Karpas-422 (cell line): ENCODE measurements around the gene CCNY. TPM values are rescaled to one million over a fixed set of nuclear protein-coding genes. Genes with fewer than 3 reads are reported as not detected.

ENCODE experiments used
- DNase-seq: peaks from one replicate; pipeline ENCODE4 v3.0.0-alpha.2; 2015
- H2AFZ ChIP-seq: fragments of 200-600 bp; sonication (generic); 2 replicates; pipeline ENCODE4 v1.6.1; 2014; ENCODE audit warnings: antibody characterized with exemption, low read length, mixed read lengths
- H3K27ac ChIP-seq: fragments of 200-600 bp; sonication (generic); 2 replicates; pipeline ENCODE4 v1.5.1; 2014; ENCODE audit warnings: mild to moderate bottlenecking, low read length, moderate library complexity
- H3K27me3 ChIP-seq: fragments of 200-600 bp; sonication (generic); 2 replicates; pipeline ENCODE4 v1.6.1; 2014; ENCODE audit warnings: low read length, mixed read lengths
- H3K36me3 ChIP-seq: fragments of 200-600 bp; sonication (generic); 2 replicates; pipeline ENCODE4 v1.6.1; 2014; ENCODE audit warnings: low read length, mixed read lengths; ENCODE audit not compliant: insufficient read depth
- H3K4me1 ChIP-seq: fragments of 200-600 bp; sonication (generic); 2 replicates; pipeline ENCODE4 v1.6.1; 2014; ENCODE audit warnings: mild to moderate bottlenecking, low read length, mixed read lengths
- H3K4me2 ChIP-seq: fragments of 200-600 bp; sonication (generic); 2 replicates; pipeline ENCODE4 v1.6.1; 2014; ENCODE audit warnings: low read length, low read depth, mild to moderate bottlenecking; ENCODE audit not compliant: poor library complexity, severe bottlenecking
- H3K4me3 ChIP-seq: fragments of 200-600 bp; sonication (generic); 2 replicates; pipeline ENCODE4 v1.5.1; 2014; ENCODE audit warnings: mild to moderate bottlenecking, antibody characterized with exemption, low read length, mixed read lengths
- H3K79me2 ChIP-seq: fragments of 200-600 bp; sonication (generic); 2 replicates; pipeline ENCODE4 v1.6.1; 2014; ENCODE audit warnings: mild to moderate bottlenecking, low read length, mixed read lengths
- H3K9ac ChIP-seq: fragments of 200-600 bp; sonication (generic); 2 replicates; pipeline ENCODE4 v1.6.0; 2014; ENCODE audit warnings: low read length
- H3K9me2 ChIP-seq: fragments of 200-600 bp; sonication (generic), shearing (Covaris generic); replicated peaks from 2 replicates; pipeline ENCODE4 v1.6.0; 2014; ENCODE audit warnings: mild to moderate bottlenecking, low read length, moderate library complexity; ENCODE audit not compliant: insufficient read depth
- H3K9me3 ChIP-seq: fragments of 300-700, 200-600 bp; sonication (generic); 2 replicates; pipeline ENCODE4 v1.6.1; 2014; ENCODE audit warnings: low read length, mixed read lengths
- H4K20me1 ChIP-seq: fragments of 200-600 bp; sonication (generic); 2 replicates; pipeline ENCODE4 v1.6.1; 2014; ENCODE audit warnings: mild to moderate bottlenecking, antibody characterized with exemption, low read length, low read depth; ENCODE audit not compliant: insufficient read depth
- total RNA-seq: library from RNA; depleted of rRNA; stranded (reverse); fragments of >200 nt; shearing (Covaris generic); gene quantifications from 2 replicates; pipeline ENCODE4 v1.2.3, GENCODE V29; 2014; ENCODE audit warnings: low replicate concordance

Gene CCNY
- total RNA-seq, 1 experiment from 2014 or later: 19.4 TPM

DNA sequence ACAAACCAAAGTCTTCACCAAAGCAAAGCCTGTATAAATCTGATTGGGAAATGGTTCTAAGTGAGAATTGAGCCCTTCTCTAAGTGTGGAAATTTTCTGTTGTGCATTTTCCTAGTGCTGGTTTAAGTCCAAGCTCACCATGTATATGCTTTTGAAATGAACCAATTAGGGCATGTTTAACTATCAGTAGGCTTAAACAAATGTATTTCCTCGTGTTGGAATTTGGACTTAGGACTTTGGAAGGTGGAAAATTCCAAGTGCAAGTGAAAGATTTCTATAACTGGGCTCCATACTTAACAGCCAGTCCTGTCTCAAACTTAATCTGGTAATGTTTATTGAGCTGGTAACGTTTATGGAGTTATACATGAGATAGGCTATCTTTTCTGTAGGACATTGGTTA lies 28.5 kb downstream of the CCNY start:
- Histone ChIP-seq H3K9ac (no peak overlapping the region), H3K27me3 (no peaks in the 10 kb centered on the region), H3K4me1 (peaks cover 9% of the 10 kb centered on the region), H4K20me1 (peaks cover 64% of the 10 kb centered on the region), H3K27ac (no peak overlapping the region), H2AFZ (no peak overlapping the region), H3K4me3 (no peak overlapping the region), H3K4me2 (no peak overlapping the region), H3K9me3 (no peaks in the 10 kb centered on the region), H3K36me3 (no peaks in the 10 kb centered on the region), H3K9me2 (no peaks in the 10 kb centered on the region), H3K79me2 (peaks cover 19% of the 10 kb centered on the region; the same call in 1 of the 2 replicates)
- DNase-seq: no peak

DNA sequence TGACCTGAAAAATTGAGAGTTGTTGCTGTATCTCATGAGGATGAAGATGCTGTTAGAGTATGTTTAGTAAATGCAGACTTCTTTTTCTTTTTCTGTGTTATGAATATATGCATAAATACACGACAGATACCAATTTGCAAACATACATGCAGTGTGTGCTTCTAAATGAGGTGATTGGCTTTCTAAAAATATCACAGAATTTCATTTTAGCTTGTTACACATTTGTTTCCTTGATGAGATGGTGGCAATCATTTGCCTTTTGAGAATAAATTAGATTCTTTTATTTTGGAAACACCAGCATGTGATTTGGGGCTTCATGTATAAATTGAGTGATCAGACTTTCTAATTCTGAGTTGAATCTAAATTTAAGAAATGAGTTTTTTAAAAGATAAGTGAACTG lies 29.7 kb downstream of the CCNY start:
- no peak overlapping the region for H3K27ac ChIP-seq
- no peak overlapping the region for H3K4me3 ChIP-seq
- H3K4me2 ChIP-seq: no peak overlapping the region
- no peaks in the 10 kb centered on the region for H3K9me3 ChIP-seq
- peaks cover 19% of the 10 kb centered on the region; the same call in 1 of the 2 replicates for H3K79me2 ChIP-seq
- no peaks in the 10 kb centered on the region for H3K36me3 ChIP-seq
- H4K20me1 ChIP-seq: peaks cover 63% of the 10 kb centered on the region
- no peak overlapping the region for H3K9ac ChIP-seq
- H2AFZ ChIP-seq: no peak overlapping the region
- H3K27me3 ChIP-seq: no peaks in the 10 kb centered on the region
- no peak for DNase-seq
- H3K4me1 ChIP-seq: peaks cover 9% of the 10 kb centered on the region
- H3K9me2 ChIP-seq: no peaks in the 10 kb centered on the region

- peaks cover 9% of the 10 kb centered on the region for H3K4me1 ChIP-seq
- H3K4me3 ChIP-seq: no peak overlapping the region
- DNase-seq: no peak
- no peak overlapping the region for H2AFZ ChIP-seq
- no peaks in the 10 kb centered on the region for H3K9me2 ChIP-seq
- H3K9ac ChIP-seq: no peak overlapping the region
- H3K36me3 ChIP-seq: no peaks in the 10 kb centered on the region
- H3K79me2 ChIP-seq: peaks cover 19% of the 10 kb centered on the region; the same call in 1 of the 2 replicates
- H3K27me3 ChIP-seq: no peaks in the 10 kb centered on the region
- H4K20me1 ChIP-seq: peaks cover 64% of the 10 kb centered on the region
- no peak overlapping the region for H3K27ac ChIP-seq
- H3K4me2 ChIP-seq: no peak overlapping the region
- H3K9me3 ChIP-seq: no peaks in the 10 kb centered on the region
Measured at GRCh38 chr10:35367107-35367859, 31.0 kb downstream of the CCNY start.

DNA sequence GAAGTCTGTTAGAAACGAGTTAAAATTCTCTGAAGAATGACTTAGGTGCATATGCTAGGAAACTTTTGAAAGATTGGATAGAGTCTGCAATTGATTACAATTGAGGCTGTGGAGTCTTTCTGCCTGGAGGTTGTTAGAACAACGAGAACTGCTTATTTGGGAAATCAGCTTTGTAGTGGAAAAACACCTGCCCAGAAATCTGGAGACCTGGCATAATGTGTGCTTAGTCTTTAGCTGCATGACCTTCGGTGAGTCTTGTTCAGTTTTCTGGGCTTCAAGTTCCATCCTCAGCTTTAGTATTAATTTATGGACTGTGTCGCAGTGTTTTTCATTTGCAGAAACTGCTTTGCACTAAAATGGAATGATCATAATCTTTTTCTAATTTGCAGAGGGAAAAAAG lies 31.7 kb downstream of the CCNY start:
- H3K4me2 ChIP-seq: no peak overlapping the region
- H3K27ac ChIP-seq: no peak overlapping the region
- H3K79me2 ChIP-seq: peaks cover 19% of the 10 kb centered on the region; the same call in 1 of the 2 replicates
- H2AFZ ChIP-seq: no peak overlapping the region
- no peak for DNase-seq
- H3K9ac ChIP-seq: no peak overlapping the region
- peaks cover 71% of the 10 kb centered on the region for H4K20me1 ChIP-seq
- no peaks in the 10 kb centered on the region for H3K9me3 ChIP-seq
- H3K27me3 ChIP-seq: no peaks in the 10 kb centered on the region
- H3K4me1 ChIP-seq: peaks cover 9% of the 10 kb centered on the region
- no peak overlapping the region for H3K4me3 ChIP-seq
- no peaks in the 10 kb centered on the region for H3K9me2 ChIP-seq
- H3K36me3 ChIP-seq: no peaks in the 10 kb centered on the region

DNA sequence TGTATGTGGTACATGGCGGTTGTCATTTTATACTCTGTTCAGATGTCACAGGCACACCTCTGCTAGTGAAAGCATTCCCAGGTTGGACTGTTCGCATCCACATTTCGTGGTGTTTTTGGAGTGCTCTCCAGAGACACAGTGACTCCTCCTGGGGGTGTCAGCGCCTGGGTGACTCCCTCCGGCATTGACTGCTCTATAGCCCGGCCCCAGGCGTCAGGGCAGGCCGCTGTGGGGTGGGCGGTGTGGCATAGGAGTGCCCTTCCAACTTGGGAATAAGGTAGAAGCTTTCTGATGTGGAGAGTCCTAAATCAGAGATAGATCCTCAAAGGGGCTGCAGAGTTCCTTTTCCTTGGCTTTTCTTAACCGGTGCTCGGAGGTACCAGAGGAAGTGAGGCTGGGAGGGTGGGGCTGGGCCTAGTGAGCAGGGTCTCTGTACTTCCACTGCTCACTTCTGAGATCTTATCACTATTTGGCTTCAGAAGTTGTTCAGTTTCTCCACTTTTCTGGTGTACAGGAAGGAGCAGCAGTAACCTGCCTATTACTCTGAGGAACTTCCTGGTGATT lies 32.3 kb downstream of the CCNY start:
- H3K4me2 ChIP-seq: no peak overlapping the region
- H2AFZ ChIP-seq: no peak overlapping the region
- H3K9ac ChIP-seq: no peak overlapping the region
- no peaks in the 10 kb centered on the region for H3K9me3 ChIP-seq
- no peaks in the 10 kb centered on the region for H3K9me2 ChIP-seq
- no peaks in the 10 kb centered on the region for H3K36me3 ChIP-seq
- H3K27me3 ChIP-seq: no peaks in the 10 kb centered on the region
- no peak for DNase-seq
- peaks cover 9% of the 10 kb centered on the region for H3K4me1 ChIP-seq
- H3K79me2 ChIP-seq: peaks cover 19% of the 10 kb centered on the region; the same call in 1 of the 2 replicates
- H4K20me1 ChIP-seq: peaks cover 77% of the 10 kb centered on the region
- no peak overlapping the region for H3K4me3 ChIP-seq
- H3K27ac ChIP-seq: no peak overlapping the region

GRCh38 chr10:35369049-35369611 lies 32.8 kb downstream of the CCNY start:
- Histone ChIP-seq H3K36me3 (no peaks in the 10 kb centered on the region), H3K4me2 (no peak overlapping the region), H4K20me1 (peaks cover 82% of the 10 kb centered on the region), H3K9me3 (no peaks in the 10 kb centered on the region), H3K9me2 (no peaks in the 10 kb centered on the region), H3K79me2 (peaks cover 18% of the 10 kb centered on the region; the same call in 1 of the 2 replicates), H3K27ac (no peak overlapping the region), H3K27me3 (no peaks in the 10 kb centered on the region), H2AFZ (no peak overlapping the region), H3K4me3 (no peak overlapping the region), H3K9ac (no peak overlapping the region), H3K4me1 (peaks cover 9% of the 10 kb centered on the region)
- no peak for DNase-seq

DNA sequence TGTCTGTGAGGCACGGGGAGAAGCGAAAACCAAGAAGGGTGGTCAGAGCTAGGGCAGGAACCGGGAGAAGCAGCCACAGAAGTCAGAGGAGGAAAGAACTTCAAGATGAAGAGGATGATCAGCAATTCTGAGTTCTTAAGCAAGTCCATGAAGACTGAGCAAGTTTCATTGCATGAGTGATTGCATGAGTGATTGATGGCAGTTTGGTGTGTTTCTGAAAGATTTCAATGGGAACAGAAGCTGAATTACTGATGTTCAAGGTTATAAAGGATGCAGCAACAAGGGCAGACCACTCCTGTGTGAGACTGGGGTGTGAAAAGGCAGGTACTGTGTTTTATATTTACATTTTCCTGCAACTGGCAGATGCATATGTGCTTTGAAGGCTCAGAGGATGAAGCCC lies 35.4 kb downstream of the CCNY start:
- Histone ChIP-seq H3K4me2 (no peak overlapping the region), H3K9me2 (no peaks in the 10 kb centered on the region), H3K9ac (no peak overlapping the region), H3K9me3 (no peaks in the 10 kb centered on the region), H4K20me1 (peaks cover 83% of the 10 kb centered on the region), H3K4me3 (no peak overlapping the region), H3K79me2 (peaks cover 18% of the 10 kb centered on the region; the same call in 1 of the 2 replicates), H3K36me3 (no peaks in the 10 kb centered on the region), H3K27me3 (no peaks in the 10 kb centered on the region), H2AFZ (no peak overlapping the region), H3K27ac (no peak overlapping the region), H3K4me1 (peaks cover 9% of the 10 kb centered on the region)
- no peak for DNase-seq

DNA sequence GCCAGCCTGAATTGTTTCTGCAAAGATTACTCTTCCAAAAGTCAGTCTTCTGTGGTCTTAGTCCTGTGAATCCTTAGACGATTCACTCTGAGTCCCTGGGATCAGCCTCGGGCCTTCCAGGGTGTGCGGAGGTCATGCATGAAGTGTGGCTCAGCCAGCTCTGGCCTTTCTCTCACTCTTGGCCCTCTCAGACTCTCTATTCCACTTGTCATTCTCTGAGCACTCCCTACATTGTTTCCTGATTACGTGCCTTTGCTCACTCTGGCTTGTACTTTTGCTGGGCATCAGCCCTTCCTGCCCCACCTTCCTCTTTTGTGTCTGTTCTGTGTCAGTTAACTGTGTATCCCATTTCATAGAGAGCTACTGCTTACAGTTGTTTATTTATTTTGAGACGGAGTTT lies 36.0 kb downstream of the CCNY start:
- peaks cover 82% of the 10 kb centered on the region for H4K20me1 ChIP-seq
- H3K27me3 ChIP-seq: no peaks in the 10 kb centered on the region

More for the DNA sequence above, 36.0 kb downstream of the CCNY start:
- Histone ChIP-seq H3K9me3 (no peaks in the 10 kb centered on the region), H3K4me1 (peaks cover 8% of the 10 kb centered on the region), H3K9ac (no peak overlapping the region), H3K27ac (no peak overlapping the region), H2AFZ (no peak overlapping the region), H3K36me3 (no peaks in the 10 kb centered on the region), H3K79me2 (peaks cover 16% of the 10 kb centered on the region; the same call in 1 of the 2 replicates), H3K9me2 (no peaks in the 10 kb centered on the region), H3K4me2 (no peak overlapping the region), H3K4me3 (no peak overlapping the region)
- no peak for DNase-seq
